ENCODE results near the gene MROH2A.

MROH2A gene

DNA sequence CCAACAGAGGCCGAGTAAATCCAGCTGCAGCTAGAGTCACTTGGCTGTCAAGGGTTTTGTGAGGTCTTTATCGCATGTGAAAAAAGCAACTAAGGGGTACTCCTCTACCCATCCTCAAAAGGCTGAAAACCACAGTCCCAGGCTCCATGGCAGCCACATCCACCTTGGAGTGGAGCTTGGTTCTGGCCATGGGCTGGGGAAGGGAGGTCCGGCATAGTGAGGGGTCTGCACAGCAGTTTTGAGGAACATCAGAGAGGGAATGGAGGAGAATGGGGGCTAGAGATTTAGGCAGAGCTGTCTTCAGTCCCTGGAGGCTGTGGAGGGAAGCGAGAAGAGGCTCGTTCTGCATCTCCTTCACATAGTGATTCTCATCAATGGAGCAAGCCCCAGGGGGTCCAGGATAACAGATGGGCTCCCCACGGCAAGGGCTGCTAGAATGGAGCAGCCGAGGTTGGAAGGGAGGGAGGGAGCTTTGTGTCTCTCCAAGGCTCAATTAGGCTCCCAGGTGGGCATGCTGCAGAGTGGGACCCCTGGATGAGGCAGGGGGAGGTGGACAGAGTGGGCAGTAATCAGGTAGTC is 21.0 kb downstream of the MROH2A start:
- Histone ChIP-seq H3K9ac (ENCODE audit: low read depth in 1 of 2, low read length in 2 of 2) (no peak overlapping the region), H3K4me3 (ENCODE audit: low read depth in 1 of 2, low read length in 2 of 2) (no peak overlapping the region), H3K4me1 (ENCODE audit: control insufficient read depth in 1 of 2, insufficient read depth in 2 of 2, low read length in 2 of 2) (no peaks in the 10 kb centered on the region), H3K36me3 (ENCODE audit: control insufficient read depth in 1 of 2, insufficient read depth in 2 of 2, low read length in 2 of 2) (no peaks in the 10 kb centered on the region), H3K27ac (ENCODE audit: low read depth, low read length) (no peak overlapping the region), H3K9me3 (ENCODE audit: control insufficient read depth in 1 of 2, low read length in 2 of 2) (no peaks in the 10 kb centered on the region), H3K27me3 (ENCODE audit: control insufficient read depth in 1 of 2, insufficient read depth in 2 of 2, low read length in 2 of 2) (no peaks in the 10 kb centered on the region)

DNA sequence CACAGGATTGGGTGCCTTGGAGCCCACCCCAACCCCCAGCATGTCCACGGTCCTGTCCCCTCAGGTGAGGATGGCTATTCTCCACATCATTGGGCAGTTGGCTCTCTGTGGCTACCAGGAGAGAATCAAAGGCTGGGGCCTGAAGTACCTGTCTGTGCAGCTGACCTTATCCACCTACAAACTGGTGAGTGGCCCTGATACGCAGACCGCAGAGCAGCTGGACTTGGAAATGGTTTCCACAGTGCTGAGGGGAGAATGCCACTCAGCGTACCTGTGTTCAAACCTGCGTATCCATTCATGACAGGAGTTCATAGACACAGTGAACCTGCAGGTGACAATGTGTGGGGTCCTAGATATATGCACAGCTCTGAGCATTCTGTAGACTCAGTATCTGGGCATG is 21.6 kb downstream of the MROH2A start:
- Histone ChIP-seq H3K27ac (ENCODE audit: low read depth, low read length) (no peak overlapping the region), H3K27me3 (ENCODE audit: control insufficient read depth in 1 of 2, insufficient read depth in 2 of 2, low read length in 2 of 2) (no peaks in the 10 kb centered on the region), H3K36me3 (ENCODE audit: control insufficient read depth in 1 of 2, insufficient read depth in 2 of 2, low read length in 2 of 2) (no peaks in the 10 kb centered on the region), H3K9me3 (ENCODE audit: control insufficient read depth in 1 of 2, low read length in 2 of 2) (no peaks in the 10 kb centered on the region), H3K4me1 (ENCODE audit: control insufficient read depth in 1 of 2, insufficient read depth in 2 of 2, low read length in 2 of 2) (no peaks in the 10 kb centered on the region), H3K4me3 (ENCODE audit: low read depth in 1 of 2, low read length in 2 of 2) (no peak overlapping the region), H3K9ac (ENCODE audit: low read depth in 1 of 2, low read length in 2 of 2) (no peak overlapping the region)

DNA sequence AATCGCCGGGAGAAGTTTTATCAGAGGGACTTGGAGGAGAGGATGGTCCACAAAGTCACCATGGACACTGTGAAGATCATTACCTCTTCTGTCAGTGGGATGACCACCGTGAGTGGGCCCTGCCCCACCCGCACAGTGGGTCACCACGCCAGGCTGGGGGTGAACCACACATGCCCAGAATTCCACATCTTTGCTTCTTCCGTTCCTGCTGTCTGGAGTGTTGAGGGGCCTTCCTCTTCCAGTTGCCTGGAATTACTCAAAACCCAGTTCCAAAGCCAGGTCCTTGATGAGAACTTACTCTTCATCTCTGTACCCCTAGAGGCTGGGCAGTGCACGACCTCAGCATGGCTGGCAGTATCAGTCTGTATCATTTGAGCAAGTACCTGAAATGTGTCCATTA is 22.1 kb downstream of the MROH2A start:
- no peak overlapping the region for H3K27ac ChIP-seq (ENCODE audit: low read depth, low read length)
- no peaks in the 10 kb centered on the region for H3K27me3 ChIP-seq (ENCODE audit: control insufficient read depth in 1 of 2, insufficient read depth in 2 of 2, low read length in 2 of 2)
- no peaks in the 10 kb centered on the region for H3K9me3 ChIP-seq (ENCODE audit: control insufficient read depth in 1 of 2, low read length in 2 of 2)
- H3K9ac ChIP-seq (ENCODE audit: low read depth in 1 of 2, low read length in 2 of 2): no peak overlapping the region
- H3K4me1 ChIP-seq (ENCODE audit: control insufficient read depth in 1 of 2, insufficient read depth in 2 of 2, low read length in 2 of 2): no peaks in the 10 kb centered on the region
- no peak overlapping the region for H3K4me3 ChIP-seq (ENCODE audit: low read depth in 1 of 2, low read length in 2 of 2)
- H3K36me3 ChIP-seq (ENCODE audit: control insufficient read depth in 1 of 2, insufficient read depth in 2 of 2, low read length in 2 of 2): no peaks in the 10 kb centered on the region

DNA sequence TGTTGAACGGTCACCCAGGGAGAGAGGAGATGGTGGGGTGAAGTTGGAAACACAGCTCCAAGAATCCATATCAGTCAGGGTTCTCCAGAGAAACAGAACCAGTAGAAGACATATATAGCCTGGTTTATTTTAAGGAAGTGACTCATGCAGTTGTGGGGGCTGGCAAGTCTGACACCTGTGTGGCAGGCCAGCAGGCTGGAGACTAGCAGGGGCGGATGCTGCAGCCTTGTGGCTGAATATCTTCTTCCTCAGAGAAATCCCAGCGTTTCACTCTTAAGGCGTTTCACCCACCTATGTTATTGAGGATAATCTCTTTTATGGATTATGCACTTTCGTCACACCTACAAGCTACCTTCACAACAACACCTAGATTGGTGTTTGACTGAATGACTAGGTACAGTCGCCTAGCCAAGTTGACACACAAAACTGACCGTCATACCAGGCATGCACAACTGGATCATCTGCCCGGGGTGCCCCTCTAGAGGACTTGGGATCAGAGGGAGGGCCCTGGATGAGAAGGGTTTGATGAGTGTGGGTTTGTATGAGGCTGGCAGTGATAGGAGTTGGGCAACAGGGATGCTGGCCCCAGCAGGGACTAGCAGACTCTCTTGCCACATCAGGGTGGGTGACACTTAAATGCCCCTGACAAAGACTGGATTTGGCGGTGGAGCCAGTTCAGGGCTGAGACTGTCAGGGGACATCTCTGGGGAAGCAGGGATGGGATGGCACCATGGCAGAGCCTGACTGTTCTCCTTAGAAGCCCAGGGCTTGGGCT is 23.4 kb downstream of the MROH2A start:
- H3K9me3 ChIP-seq (ENCODE audit: control insufficient read depth in 1 of 2, low read length in 2 of 2): no peaks in the 10 kb centered on the region
- H3K4me1 ChIP-seq (ENCODE audit: control insufficient read depth in 1 of 2, insufficient read depth in 2 of 2, low read length in 2 of 2): no peaks in the 10 kb centered on the region
- H3K36me3 ChIP-seq (ENCODE audit: control insufficient read depth in 1 of 2, insufficient read depth in 2 of 2, low read length in 2 of 2): no peaks in the 10 kb centered on the region
- no peak overlapping the region for H3K9ac ChIP-seq (ENCODE audit: low read depth in 1 of 2, low read length in 2 of 2)
- no peak overlapping the region for H3K27ac ChIP-seq (ENCODE audit: low read depth, low read length)
- H3K4me3 ChIP-seq (ENCODE audit: low read depth in 1 of 2, low read length in 2 of 2): no peak overlapping the region
- H3K27me3 ChIP-seq (ENCODE audit: control insufficient read depth in 1 of 2, insufficient read depth in 2 of 2, low read length in 2 of 2): no peaks in the 10 kb centered on the region

DNA sequence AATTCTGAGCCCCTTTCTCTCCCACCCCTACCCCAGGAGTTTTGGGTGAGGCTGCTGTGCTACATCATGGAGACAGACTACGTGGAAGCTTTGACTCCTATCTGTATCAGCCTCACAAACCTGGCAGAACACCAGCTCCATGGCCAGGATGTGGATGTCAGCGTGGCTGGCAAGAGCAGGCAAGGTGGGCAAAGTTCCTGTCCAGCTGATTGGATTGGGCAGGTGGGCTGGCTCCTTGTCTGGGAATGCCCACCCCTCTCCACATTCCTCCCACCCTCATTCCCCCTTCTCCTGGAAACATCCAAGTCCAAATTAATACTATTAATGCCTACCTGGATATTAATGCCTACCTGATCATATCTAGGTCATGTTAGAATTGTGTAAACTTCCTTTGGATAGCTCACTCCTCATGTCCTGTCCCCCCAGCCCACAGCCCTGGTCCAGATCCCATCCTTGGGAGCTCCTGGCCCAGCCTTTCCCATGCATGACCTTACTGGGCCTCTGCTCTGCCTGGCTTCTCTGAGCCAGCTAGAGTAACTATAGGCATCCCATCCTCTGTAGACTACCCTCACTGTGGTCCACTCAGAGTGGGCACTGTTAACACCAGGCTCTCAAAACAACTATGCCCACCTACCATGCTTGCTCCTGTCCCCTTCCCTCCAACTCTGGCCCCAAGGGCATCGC is 24.1 kb downstream of the MROH2A start:
- no peaks in the 10 kb centered on the region for H3K4me1 ChIP-seq (ENCODE audit: control insufficient read depth in 1 of 2, insufficient read depth in 2 of 2, low read length in 2 of 2)
- no peak overlapping the region for H3K9ac ChIP-seq (ENCODE audit: low read depth in 1 of 2, low read length in 2 of 2)
- H3K36me3 ChIP-seq (ENCODE audit: control insufficient read depth in 1 of 2, insufficient read depth in 2 of 2, low read length in 2 of 2): no peaks in the 10 kb centered on the region

DNA sequence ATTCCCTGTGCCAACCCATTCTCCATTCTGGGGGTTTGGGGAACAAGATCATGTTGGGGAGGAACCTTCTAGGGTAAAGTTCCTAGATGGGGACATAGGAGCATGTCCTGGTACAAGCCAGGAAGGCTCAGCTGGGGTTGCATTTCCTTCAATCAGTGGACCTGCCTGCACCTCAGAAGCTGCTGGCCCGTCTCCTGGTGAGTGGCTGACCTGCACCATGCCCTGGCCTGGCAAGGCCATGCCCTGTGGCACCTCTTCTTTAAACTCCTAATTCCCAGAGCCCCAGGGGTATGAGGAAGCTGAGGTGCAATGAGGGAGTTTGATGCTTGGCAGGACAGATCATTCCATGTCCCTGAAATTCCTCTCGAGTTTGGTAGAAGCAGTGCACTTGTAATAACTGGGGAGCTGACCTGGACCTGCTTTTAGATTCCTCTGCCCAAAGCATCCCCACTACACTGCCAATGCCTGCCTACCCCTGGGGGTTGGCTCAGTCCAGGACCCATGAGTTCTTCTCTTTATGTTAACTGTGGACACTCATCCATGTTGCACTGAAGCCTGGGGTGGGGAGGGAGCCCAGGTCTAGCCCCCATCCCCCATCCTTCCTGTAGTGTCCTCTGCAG is 25.3 kb downstream of the MROH2A start:
- no peak overlapping the region for H3K4me3 ChIP-seq (ENCODE audit: low read depth in 1 of 2, low read length in 2 of 2)
- no peaks in the 10 kb centered on the region for H3K9me3 ChIP-seq (ENCODE audit: control insufficient read depth in 1 of 2, low read length in 2 of 2)
- no peaks in the 10 kb centered on the region for H3K36me3 ChIP-seq (ENCODE audit: control insufficient read depth in 1 of 2, insufficient read depth in 2 of 2, low read length in 2 of 2)
- H3K4me1 ChIP-seq (ENCODE audit: control insufficient read depth in 1 of 2, insufficient read depth in 2 of 2, low read length in 2 of 2): no peaks in the 10 kb centered on the region
- no peak overlapping the region for H3K9ac ChIP-seq (ENCODE audit: low read depth in 1 of 2, low read length in 2 of 2)
- H3K27ac ChIP-seq (ENCODE audit: low read depth, low read length): no peak overlapping the region
- H3K27me3 ChIP-seq (ENCODE audit: control insufficient read depth in 1 of 2, insufficient read depth in 2 of 2, low read length in 2 of 2): no peaks in the 10 kb centered on the region

More for the DNA sequence above, 24.1 kb downstream of the MROH2A start:
- Histone ChIP-seq H3K4me3 (ENCODE audit: low read depth in 1 of 2, low read length in 2 of 2) (no peak overlapping the region), H3K27ac (ENCODE audit: low read depth, low read length) (no peak overlapping the region), H3K9me3 (ENCODE audit: control insufficient read depth in 1 of 2, low read length in 2 of 2) (no peaks in the 10 kb centered on the region), H3K27me3 (ENCODE audit: control insufficient read depth in 1 of 2, insufficient read depth in 2 of 2, low read length in 2 of 2) (no peaks in the 10 kb centered on the region)

DNA sequence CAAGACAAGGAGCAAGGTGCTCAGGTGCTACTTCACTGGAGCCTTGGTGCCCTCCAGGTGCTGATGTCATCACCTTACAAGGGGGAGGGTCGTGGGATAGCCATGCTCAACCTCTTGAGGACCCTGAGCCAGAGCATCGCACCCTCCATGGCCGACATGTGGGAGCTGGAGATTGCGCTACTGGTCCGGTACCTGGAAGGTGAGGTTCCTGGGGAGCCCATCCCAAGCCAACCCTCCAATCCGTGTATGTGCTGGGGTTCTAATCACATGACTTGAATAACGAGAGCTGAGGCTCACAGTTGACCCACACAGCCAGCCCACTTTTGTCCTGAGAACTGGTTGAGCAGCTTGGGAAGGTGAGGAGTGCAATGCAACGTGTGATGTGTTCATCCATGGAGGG is 25.9 kb downstream of the MROH2A start:
- Histone ChIP-seq H3K4me1 (ENCODE audit: control insufficient read depth in 1 of 2, insufficient read depth in 2 of 2, low read length in 2 of 2) (no peaks in the 10 kb centered on the region), H3K27me3 (ENCODE audit: control insufficient read depth in 1 of 2, insufficient read depth in 2 of 2, low read length in 2 of 2) (no peaks in the 10 kb centered on the region), H3K4me3 (ENCODE audit: low read depth in 1 of 2, low read length in 2 of 2) (no peak overlapping the region), H3K9me3 (ENCODE audit: control insufficient read depth in 1 of 2, low read length in 2 of 2) (no peaks in the 10 kb centered on the region), H3K27ac (ENCODE audit: low read depth, low read length) (no peak overlapping the region), H3K36me3 (ENCODE audit: control insufficient read depth in 1 of 2, insufficient read depth in 2 of 2, low read length in 2 of 2) (no peaks in the 10 kb centered on the region), H3K9ac (ENCODE audit: low read depth in 1 of 2, low read length in 2 of 2) (no peak overlapping the region)

DNA sequence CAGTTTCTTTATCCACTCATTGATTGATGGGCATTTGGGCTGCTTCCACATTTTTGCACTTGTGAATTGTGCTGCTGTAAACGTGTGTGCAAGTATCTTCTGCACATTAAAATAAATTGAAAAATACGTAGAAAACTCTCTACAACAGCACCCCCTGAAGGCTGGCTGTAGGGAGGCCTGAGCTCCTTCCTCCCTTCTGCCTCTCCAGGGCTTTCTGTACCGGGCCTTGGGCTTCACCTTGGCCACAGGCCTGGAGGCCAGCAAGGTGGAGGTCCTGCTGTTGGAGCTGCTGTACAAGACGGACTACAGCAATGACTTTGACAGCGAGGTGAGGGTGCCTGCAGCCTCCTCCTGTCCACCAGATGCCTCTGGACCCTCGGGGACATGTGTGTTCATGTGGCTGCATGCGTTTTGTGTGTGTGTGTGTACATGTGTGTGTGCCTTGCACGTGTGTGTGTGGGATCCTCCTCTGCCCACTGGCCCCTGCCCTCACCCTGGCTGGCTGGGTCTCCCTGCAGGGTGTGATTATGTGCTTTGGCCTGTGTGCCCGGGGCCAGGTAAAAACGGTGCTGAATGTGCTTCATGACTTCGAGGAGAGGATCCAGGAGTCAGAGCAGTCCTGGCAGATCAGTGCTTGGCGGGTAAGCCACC is 29.2 kb downstream of the MROH2A start:
- no peaks in the 10 kb centered on the region for H3K27me3 ChIP-seq (ENCODE audit: control insufficient read depth in 1 of 2, insufficient read depth in 2 of 2, low read length in 2 of 2)

DNA sequence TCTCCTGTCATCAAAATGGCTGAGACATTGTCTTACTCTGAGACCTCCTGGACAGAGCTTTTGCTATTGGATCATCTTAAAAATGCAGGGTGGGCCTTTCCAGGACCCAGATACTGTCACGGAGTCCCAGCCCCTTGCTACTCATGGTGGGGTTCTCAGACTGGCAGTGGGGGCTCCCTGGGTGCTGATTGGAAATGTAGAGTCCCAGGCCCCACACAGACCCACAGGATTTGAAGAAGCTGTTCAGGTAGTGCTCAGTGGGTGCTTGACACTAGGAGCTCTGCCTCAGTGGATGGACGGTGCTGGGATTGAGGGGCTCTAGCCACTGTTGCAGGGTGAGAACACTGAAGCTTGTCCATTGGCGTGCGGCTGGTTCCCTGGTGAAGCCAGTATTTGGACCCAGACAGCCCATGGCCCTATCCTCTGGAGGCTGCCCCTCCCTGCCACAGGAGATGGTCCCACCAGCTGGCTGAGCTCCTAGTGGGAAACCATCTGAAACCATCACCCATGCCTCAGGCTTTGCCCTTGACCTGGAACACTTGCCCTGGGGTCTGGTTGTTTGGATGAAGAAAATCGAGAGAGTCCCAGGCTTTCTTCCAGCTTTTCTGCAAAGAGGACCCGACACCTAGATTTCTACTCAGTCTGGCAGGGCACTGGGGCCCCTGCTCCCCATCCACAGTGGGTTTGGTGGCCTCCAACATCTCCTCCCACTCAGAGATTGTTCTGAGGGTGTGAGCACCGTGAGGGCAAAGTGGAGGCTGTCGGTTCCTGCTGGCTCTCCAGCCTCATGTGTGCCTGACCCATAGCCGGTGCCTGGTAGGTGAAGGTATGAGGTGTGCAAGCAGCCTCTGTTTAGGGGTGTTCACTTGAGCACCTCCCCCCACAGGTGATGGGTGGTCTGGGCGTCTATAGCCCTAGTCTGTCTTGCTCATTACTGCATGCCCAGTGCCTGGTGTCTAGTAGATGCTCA is 30.1 kb downstream of the MROH2A start:
- Histone ChIP-seq H3K27ac (ENCODE audit: low read depth, low read length) (no peak overlapping the region), H3K9ac (ENCODE audit: low read depth in 1 of 2, low read length in 2 of 2) (no peak overlapping the region), H3K27me3 (ENCODE audit: control insufficient read depth in 1 of 2, insufficient read depth in 2 of 2, low read length in 2 of 2) (no peaks in the 10 kb centered on the region), H3K9me3 (ENCODE audit: control insufficient read depth in 1 of 2, low read length in 2 of 2) (no peaks in the 10 kb centered on the region), H3K36me3 (ENCODE audit: control insufficient read depth in 1 of 2, insufficient read depth in 2 of 2, low read length in 2 of 2) (no peaks in the 10 kb centered on the region), H3K4me1 (ENCODE audit: control insufficient read depth in 1 of 2, insufficient read depth in 2 of 2, low read length in 2 of 2) (no peaks in the 10 kb centered on the region), H3K4me3 (ENCODE audit: low read depth in 1 of 2, low read length in 2 of 2) (no peak overlapping the region)

More for the DNA sequence above, 29.2 kb downstream of the MROH2A start:
- Histone ChIP-seq H3K36me3 (ENCODE audit: control insufficient read depth in 1 of 2, insufficient read depth in 2 of 2, low read length in 2 of 2) (no peaks in the 10 kb centered on the region), H3K27ac (ENCODE audit: low read depth, low read length) (no peak overlapping the region), H3K9me3 (ENCODE audit: control insufficient read depth in 1 of 2, low read length in 2 of 2) (no peaks in the 10 kb centered on the region), H3K4me1 (ENCODE audit: control insufficient read depth in 1 of 2, insufficient read depth in 2 of 2, low read length in 2 of 2) (no peaks in the 10 kb centered on the region), H3K4me3 (ENCODE audit: low read depth in 1 of 2, low read length in 2 of 2) (no peak overlapping the region), H3K9ac (ENCODE audit: low read depth in 1 of 2, low read length in 2 of 2) (no peak overlapping the region)
